DMS153 treated with DMSO at 0.1 percent for 48 hours (cell line): ENCODE results near the gene EEF1A2.

Experiments used
- DNase-seq: peaks from one replicate; lab custom pipeline; 2025; ENCODE audit not compliant: unreplicated experiment; lab: John Stamatoyannopoulos, UW

EEF1A2 gene

DNA sequence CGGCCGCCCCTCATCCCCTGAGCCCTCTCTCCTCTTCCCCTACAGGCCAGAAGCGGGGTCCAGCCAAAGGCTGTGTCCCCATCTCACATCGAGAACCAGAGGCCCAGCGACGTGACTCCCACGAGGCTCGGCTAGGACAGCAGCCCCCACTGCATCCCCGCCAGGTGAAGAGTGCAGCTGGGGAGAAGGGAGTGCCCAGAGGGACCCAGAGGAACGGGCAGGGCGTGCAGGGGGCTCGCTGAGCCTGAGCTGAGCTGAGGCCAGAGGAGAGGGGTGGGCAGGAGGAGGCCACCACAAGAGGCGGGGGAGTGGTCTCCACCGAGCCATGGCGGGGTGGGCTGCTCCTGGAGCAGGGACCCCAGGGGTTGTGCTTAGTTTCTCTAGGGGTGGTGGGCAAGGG, 59.0 kb downstream of the EEF1A2 start:
- no peak for DNase-seq

DNA sequence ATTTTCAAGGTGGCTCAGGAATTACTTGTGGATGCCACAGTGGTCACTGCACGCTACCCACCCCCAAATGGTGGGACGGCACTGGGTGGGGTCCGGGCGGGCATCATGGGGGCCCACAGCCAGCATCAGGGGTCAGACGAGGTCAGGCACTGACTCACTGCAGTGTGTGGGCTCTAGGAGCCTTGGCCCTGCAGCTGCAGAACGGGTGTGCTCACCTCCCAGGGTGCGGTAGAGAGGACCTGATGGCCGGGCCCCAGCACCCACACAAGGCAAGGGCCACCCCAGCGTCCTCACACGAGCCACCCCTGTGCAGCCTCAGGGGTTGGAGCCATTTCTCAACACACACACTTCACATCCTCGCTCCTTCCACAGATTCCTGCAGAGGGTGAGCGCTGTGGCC, 60.8 kb downstream of the EEF1A2 start:
- DNase-seq = no peak
